DMS153 treated with DMSO at 0.1 percent for 48 hours (cell line): Measurements from ENCODE around the gene RYR3.

ENCODE experiments used
- DNase-seq: peaks from one replicate; lab custom pipeline; 2025; ENCODE audit not compliant: unreplicated experiment; lab: John Stamatoyannopoulos, UW

RYR3 gene

DNA sequence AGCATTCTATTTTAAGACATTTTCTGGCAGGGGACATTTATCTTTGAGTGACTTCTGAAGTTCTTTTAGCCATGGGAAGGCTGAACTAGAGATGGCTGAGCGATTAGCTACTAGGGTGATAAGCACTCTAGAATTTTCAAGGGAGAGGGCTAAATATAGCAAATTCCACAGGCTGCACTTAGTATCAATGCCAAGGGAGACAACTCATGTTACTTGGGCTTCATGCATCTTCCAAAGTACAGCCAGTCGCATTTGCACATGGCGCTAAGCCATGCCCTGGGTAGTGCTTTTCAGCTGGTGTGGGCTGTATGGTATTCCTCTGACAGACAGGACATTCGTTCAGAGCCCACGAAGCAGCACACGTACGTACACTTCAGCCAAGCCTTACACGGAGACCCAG is 69.6 kb downstream of the RYR3 start:
- no peak for DNase-seq

DNA sequence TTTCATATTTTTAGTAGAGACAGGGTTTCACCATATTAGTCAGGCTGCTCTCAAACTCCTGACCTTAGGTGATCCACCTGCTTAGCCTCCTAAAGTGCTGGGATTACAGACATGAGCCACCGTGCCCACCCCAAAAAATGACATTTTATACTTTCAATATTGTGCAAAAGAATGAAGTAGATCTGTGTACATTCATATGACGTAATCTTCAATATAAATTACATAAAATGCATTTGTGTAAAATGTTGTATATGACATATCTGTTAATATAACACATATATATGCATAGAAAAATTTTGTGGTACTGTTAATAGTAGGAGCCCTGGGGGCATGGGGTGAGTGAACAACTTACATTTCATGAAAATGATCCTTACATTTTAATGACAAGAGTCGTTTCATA is 71.7 kb downstream of the RYR3 start:
- DNase-seq: no peak

DNA sequence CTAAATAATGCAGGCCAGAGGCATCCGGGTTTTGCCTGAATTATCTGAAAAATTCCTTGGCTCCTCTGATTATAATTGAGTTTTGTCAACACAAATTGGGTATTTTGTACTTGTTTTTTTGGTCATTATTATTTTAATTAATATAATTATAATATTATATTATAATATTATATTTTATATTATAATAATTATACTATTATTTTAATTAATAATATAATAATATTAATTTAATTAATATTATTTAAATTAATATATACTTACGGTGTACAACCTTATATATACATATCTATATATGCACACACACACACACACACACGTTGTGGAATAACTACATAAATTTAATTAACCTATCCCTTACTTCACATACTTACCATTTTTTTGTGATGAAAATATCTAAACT is 73.5 kb downstream of the RYR3 start:
- DNase-seq: no peak

DNA sequence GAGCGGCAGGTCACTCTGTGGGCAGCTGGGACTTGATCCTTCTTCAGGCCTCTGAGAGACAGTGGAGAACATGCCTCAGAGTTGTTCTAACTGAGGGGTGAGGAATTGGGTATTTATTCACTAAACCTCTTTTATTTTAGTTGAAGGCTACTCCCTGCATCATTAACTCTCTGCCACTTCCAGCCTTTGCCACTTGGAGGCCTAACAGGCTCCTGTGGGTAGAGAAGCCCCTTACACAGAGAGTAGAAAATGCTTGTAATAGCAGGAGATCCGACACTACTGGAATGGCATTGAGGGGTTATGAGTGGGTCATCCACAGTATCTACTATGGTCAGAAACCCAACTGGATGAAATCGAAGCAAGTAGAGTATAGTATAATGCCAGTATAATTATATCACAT is 81.7 kb downstream of the RYR3 start:
- no peak for DNase-seq

GRCh38 chr15:33393546-33393945 is 82.8 kb downstream of the RYR3 start:
- no peak for DNase-seq

DNA sequence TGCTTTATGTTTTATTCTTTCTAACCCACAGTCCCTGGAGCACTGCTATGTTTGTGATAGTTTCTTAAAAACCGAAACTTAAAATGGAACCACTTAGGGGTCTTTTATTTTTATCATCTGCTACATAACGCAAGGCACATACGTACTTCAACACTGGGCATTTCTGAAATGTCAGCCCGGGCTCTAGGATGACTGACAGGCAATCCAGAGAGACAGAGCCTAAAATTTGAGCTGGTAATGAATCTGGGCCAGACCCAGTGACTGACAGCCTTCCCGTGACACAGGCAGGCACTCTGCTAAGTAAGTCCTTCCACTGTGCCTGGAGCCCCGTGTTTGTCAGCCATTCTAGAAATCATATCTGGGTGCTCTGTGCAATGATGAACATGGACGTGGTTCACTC is 84.6 kb downstream of the RYR3 start:
- DNase-seq: no peak

DNA sequence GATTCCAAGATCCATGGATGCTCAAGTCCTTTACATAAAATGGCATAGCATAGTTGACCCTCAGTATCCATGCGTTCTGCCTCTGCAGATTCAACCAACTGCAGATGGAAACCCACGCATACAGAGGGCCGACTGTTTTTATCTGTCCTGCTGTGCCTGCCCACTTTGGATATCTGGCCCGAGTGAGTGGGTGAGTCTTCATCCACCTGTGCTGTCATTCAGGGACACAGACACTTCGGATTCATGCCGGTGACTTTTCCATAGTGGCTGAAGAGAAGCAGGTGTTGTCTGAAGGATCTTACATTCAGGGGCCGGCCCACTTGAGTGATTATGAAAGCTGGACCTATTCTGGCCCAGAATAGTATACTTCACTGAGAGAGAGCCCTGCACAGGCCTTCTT is 85.1 kb downstream of the RYR3 start:
- no peak for DNase-seq

- no peak for DNase-seq
These were observed 85.7 kb downstream of the RYR3 start for GRCh38 chr15:33396475-33396874.

DNA sequence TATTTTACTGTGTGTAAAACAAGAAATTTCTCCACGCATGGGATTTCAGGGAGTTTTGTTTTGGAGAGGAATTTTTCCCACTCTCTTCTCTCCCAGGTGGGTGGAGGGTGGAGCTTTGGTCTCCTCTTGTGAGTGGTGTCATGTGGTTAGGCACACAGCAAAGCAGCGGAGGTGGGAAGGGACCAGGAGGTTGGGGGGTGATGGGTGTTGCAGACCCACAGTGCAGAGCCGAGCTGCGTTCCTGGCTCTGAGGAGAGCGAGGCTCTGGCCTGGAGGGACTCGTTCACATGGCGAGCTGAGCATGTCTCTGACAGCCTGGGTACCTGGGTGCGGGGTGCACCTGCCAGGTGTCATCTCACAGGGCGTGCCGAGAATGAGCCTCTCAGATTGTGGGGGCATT is 87.8 kb downstream of the RYR3 start:
- DNase-seq: no peak

DNA sequence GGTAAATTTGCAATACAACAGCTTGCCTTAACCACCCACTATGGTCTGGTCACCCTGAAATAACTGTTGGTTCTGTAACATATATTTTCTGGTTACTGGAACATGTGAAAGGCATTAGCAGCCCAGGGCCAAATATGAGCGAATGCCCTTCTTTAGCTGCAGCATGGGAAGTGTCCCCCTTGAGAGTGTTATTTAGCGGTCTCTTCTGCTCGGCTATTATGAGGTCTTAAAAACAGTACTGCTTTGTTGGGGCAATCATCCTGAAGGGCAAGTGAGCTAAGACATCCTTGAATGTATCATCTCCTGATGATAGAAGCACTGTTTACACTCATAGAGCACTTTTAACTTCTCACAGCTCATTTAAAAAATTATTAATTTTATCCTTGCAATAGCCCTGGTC is 90.2 kb downstream of the RYR3 start:
- DNase-seq: no peak

GRCh38 chr15:33402600-33402999 is 91.8 kb downstream of the RYR3 start:
- DNase-seq: no peak

GRCh38 chr15:33405096-33405495 is 94.3 kb downstream of the RYR3 start:
- no peak for DNase-seq

DNA sequence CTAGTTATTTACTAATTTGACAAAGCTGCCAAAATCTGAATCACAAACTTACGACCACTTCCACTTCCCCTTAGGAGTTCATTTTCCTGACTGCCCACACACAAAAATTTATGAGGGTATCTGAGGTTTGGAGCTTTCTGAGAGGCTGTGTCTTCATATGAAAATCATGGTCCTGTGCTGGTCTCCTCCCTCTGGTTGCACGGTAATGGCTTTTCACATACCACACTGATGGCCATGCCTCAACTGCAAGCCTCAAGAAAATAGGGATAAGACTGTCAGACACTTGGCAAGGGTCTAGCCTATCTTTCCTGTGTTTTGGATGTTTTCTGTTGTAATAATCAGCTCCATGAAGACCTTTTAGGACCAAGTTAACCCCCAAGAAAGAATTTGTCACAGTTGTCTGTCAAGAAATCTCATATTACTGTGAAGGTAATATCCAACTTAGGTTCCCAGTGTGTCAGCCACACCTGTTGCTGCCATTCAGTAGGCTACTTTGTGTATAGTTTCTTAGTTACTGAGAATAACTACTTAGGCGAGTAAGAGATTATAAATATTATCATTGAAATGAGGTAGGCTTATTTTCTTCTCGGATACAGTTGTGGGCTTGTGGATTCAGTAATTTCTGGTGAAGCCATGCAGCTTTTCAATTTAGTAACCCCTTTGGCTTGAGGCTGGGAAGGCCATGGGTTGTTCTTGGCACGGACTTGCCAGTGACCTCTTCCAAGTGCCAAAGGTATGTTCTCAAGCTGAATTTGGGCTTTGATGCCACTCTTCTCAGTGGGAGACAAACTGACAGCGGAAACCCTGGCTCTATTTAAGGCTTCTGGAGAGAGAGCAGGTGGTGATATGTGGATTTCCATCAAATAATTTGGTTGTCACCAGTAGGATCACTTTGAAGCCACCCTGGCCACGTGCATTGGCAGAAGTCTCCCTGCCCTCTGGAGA is 101.1 kb downstream of the RYR3 start:
- DNase-seq: no peak

GRCh38 chr15:33419701-33420100 is 108.9 kb downstream of the RYR3 start:
- no peak for DNase-seq

DNA sequence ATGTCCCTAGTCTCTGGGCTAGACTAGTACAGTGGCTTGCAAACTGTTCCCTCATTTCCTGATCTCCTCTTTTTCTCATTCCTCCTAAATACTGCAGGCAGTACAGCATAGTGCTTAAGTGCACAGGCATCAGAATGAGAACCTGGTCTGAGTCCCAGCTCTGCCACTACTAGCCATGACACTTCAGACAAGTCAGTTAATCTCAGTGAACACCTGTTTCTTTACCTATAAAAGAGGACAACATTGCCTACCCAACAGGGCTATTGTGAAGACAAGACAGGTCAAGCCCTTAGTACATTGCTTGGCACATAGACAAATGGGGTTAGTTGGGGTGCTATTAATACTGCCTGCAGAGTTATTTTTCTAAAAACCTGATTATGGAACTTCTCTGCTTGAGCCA is 113.3 kb downstream of the RYR3 start:
- no peak for DNase-seq

DNA sequence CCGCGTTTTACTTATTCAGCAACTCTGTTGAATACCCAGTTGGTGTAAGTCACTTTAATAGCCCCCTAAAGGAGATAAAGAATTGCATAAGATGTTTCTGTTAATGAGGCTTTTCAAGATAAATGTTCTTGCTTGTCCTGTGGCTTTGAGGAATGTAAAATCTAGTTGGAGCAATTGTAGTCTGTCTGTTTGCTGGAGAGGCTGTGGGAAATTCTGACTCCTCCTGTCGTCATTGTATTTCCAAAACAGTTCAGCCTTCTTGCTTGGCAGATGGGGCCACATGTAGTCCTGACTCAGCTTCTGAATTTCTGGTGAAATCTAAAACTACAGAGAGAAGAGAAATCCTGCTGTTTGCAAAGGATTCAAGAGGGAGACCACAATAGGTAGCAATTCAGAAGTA is 114.4 kb downstream of the RYR3 start:
- no peak for DNase-seq

DNA sequence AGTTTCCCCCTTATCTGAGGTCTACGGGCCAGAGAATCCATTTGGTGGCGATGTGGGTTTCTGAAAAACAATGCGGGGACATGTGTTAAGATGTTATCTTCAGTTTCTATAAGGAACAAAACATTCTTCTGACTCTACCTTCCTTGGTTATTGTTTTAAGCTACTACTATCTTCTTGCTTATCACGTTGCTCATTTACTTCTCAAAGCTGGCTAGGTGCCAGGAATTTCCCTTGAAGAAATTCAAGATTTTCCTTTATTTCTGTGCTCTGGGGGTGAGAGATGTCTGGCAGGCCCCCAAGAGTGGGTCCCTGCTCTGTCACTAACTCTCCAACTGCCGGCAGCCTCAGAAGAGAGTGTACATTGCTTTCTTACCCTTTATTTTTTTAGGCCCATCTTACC is 119.8 kb downstream of the RYR3 start:
- no peak for DNase-seq

GRCh38 chr15:33433821-33434220 is 123.1 kb downstream of the RYR3 start:
- no peak for DNase-seq

GRCh38 chr15:33438396-33438795 is 127.6 kb downstream of the RYR3 start:
- DNase-seq: no peak

- no peak for DNase-seq
These were observed 130.1 kb downstream of the RYR3 start for GRCh38 chr15:33440900-33441299.

DNA sequence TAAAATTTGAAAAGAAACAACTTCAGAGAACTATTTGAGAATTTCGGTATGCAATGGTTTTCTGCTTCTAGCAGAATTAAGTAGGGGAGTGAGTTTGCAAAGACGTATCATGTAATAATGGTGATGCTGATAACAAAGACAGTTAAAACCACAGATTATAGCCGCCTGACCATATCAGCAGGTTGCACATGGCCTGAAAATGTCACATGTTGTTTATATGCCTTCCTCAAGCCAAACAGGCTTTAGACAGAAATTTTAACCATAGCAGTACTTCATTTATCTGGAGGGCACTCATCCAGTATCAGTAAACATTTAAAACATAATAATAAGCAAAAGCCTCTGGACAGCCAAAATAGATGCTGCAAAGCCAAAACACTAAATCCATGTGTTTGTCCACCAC is 131.7 kb downstream of the RYR3 start:
- DNase-seq: no peak

DNA sequence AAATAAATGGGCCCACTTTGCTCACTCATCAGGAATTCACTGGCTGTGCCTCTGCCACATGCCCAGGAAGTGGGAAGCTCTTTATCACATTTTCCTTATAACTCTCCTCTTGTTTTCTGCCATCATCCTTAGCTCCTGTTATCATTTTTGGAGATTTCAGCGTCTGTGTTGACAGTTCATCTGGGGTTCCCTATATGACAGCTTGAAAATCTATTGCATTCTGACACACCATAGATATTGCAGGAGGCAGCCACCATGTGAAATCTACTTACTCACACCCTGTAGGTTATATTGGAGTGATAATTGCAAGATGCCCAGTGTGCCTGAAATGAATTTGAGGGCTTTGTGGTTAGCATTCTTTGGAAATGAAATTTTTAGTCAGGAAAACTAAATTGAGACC is 132.9 kb downstream of the RYR3 start:
- DNase-seq: no peak

GRCh38 chr15:33445984-33446383 is 135.2 kb downstream of the RYR3 start:
- no peak for DNase-seq
